Mesothelial cell of epicardium (in vitro differentiated cells): ENCODE data around the gene SMIM24. TPM values are rescaled to one million over a fixed set of nuclear protein-coding genes. Genes with fewer than 3 reads are reported as not detected.
"Not testable (repeated sequence)": the region's sequence is repeated elsewhere in the genome, so short reads cannot be mapped to it uniquely, and the experiment has no call there.

ENCODE experiments used
- DNase-seq, 2 experiments: peaks; one replicate each; pipeline ENCODE4 v3.0.0; 2021; ENCODE audit warnings: low spot score in 2 of 2; ENCODE audit not compliant: unreplicated experiment in 2 of 2
- H3K27ac Mint-ChIP-seq: 2 replicates; pipeline ENCODE4 v1.8.0; 2021; ENCODE audit warnings: mixed read lengths
- H3K27me3 Mint-ChIP-seq: 2 replicates; pipeline ENCODE4 v1.8.0; 2021; ENCODE audit warnings: low read depth, mixed read lengths
- H3K36me3 Mint-ChIP-seq: 2 replicates; pipeline ENCODE4 v1.8.0; 2021; ENCODE audit warnings: mixed read lengths
- H3K4me1 Mint-ChIP-seq: 2 replicates; pipeline ENCODE4 v1.8.0; 2021; ENCODE audit warnings: mixed read lengths
- H3K4me3 Mint-ChIP-seq: 2 replicates; pipeline ENCODE4 v1.8.0; 2021; ENCODE audit warnings: mild to moderate bottlenecking, moderate library complexity, mixed read lengths
- H3K9me3 Mint-ChIP-seq: 2 replicates; pipeline ENCODE4 v1.8.0; 2021; ENCODE audit warnings: mixed read lengths
- total RNA-seq: library from RNA; stranded (reverse); gene quantifications from 3 replicates; pipeline ENCODE4 v1.2.1, GENCODE V29; 2021
- TF ChIP-seq, protein P1 (sequence below): fragments of 200-600 bp; sonication (generic); IDR thresholded peaks from one replicate; pipeline ENCODE4 v1.5.0; 2021; ENCODE audit warnings: antibody characterized with exemption; ENCODE audit not compliant: unreplicated experiment

Gene SMIM24
- total RNA-seq, 1 donor from 2014 or later = 0.60 TPM

- peaks cover 8% of the 10 kb centered on the region for H3K36me3 Mint-ChIP-seq
- H3K27ac Mint-ChIP-seq = no peak overlapping the region
- DNase-seq = no peak
- peaks cover 6% of the 10 kb centered on the region for H3K4me1 Mint-ChIP-seq
- H3K27me3 Mint-ChIP-seq = no peaks in the 10 kb centered on the region
- H3K4me3 Mint-ChIP-seq = no peak overlapping the region
- H3K9me3 Mint-ChIP-seq = no peaks in the 10 kb centered on the region
- TF ChIP-seq, protein P1, sequence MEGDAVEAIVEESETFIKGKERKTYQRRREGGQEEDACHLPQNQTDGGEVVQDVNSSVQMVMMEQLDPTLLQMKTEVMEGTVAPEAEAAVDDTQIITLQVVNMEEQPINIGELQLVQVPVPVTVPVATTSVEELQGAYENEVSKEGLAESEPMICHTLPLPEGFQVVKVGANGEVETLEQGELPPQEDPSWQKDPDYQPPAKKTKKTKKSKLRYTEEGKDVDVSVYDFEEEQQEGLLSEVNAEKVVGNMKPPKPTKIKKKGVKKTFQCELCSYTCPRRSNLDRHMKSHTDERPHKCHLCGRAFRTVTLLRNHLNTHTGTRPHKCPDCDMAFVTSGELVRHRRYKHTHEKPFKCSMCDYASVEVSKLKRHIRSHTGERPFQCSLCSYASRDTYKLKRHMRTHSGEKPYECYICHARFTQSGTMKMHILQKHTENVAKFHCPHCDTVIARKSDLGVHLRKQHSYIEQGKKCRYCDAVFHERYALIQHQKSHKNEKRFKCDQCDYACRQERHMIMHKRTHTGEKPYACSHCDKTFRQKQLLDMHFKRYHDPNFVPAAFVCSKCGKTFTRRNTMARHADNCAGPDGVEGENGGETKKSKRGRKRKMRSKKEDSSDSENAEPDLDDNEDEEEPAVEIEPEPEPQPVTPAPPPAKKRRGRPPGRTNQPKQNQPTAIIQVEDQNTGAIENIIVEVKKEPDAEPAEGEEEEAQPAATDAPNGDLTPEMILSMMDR = no peak
Measured at GRCh38 chr19:3431760-3432397, 48.4 kb downstream of the SMIM24 start.

- not testable (repeated sequence) for H3K36me3 Mint-ChIP-seq, H3K4me3 Mint-ChIP-seq, DNase-seq, H3K4me1 Mint-ChIP-seq, H3K9me3 Mint-ChIP-seq, H3K27ac Mint-ChIP-seq, H3K27me3 Mint-ChIP-seq
Measured at GRCh38 chr19:3430366-3430680, 50.0 kb downstream of the SMIM24 start.

DNA sequence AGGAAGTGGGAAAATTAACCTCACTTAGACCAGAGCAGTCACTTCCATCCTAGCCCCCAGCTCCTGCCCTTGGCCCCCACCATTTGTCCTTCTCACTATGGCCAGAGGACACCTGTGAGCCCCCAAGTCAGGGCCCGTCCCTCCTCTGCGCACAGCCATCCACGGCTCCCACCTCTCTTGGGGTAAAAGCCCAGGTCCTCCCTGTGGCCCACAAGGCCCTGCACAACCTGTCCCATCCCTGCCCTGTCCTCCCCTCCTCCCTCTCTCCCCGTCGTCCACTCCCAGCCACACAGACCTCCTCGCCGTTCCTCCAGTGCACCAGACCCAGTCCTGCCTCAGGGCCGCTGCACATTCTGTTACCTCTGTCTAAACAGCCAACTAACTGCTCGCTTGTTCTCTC lies 53.9 kb downstream of the SMIM24 start:
- H3K27ac Mint-ChIP-seq = no peak overlapping the region
- H3K36me3 Mint-ChIP-seq = no peaks in the 10 kb centered on the region
- H3K4me1 Mint-ChIP-seq = peaks cover 2% of the 10 kb centered on the region
- no peaks in the 10 kb centered on the region for H3K9me3 Mint-ChIP-seq
- H3K4me3 Mint-ChIP-seq = no peak overlapping the region
- TF ChIP-seq, protein P1 = no peak
- peaks cover 4% of the 10 kb centered on the region for H3K27me3 Mint-ChIP-seq
- DNase-seq = no peak

Other genes starting within 250 kb of the SMIM24 start
- gene NFIC, start 113.9 kb downstream of the SMIM24 start, total RNA-seq = 28.6 to 32.9 TPM (median 32.2 TPM) in 3 replicates
- gene SMIM44, start 2.9 kb upstream of the SMIM24 start, total RNA-seq = not detected in 3 replicates
- gene DOHH, start 20.1 kb upstream of the SMIM24 start, total RNA-seq = 8.5 to 9.1 TPM (median 8.7 TPM) in 3 replicates
- gene FZR1, start 25.8 kb upstream of the SMIM24 start, total RNA-seq = 53.7 to 54.9 TPM (median 53.9 TPM) in 3 replicates
- 2.3 to 3.5 TPM (median 2.6 TPM) in 3 replicates for gene TEKTIP1, start 58.6 kb upstream of the SMIM24 start, total RNA-seq
- gene MFSD12, start 77.1 kb upstream of the SMIM24 start, total RNA-seq = 58.3 to 61.1 TPM (median 59.5 TPM) in 3 replicates
- 89.5 to 94.9 TPM (median 93.9 TPM) in 3 replicates for gene HMG20B, start 92.4 kb upstream of the SMIM24 start, total RNA-seq
- gene GIPC3, start 105.0 kb upstream of the SMIM24 start, total RNA-seq = 0.07 to 0.11 TPM (median 0.09 TPM) in 3 replicates
- gene TBXA2R, start 126.3 kb upstream of the SMIM24 start, total RNA-seq = 0.38 to 1.0 TPM (median 0.47 TPM) in 3 replicates
- gene CACTIN, start 146.3 kb upstream of the SMIM24 start, total RNA-seq = 36.6 to 39.2 TPM (median 37.3 TPM) in 3 replicates
- gene PIP5K1C, start 219.9 kb upstream of the SMIM24 start, total RNA-seq = 43.9 to 47.1 TPM (median 45.7 TPM) in 3 replicates
- 20.0 to 21.7 TPM (median 20.1 TPM) in 3 replicates for gene TJP3, start 227.9 kb upstream of the SMIM24 start, total RNA-seq